SK-N-SH (cell line): ENCODE data around the gene CRISPLD2. TPM values are rescaled to one million over a fixed set of nuclear protein-coding genes. Genes with fewer than 3 reads are reported as not detected.

ENCODE experiments used
- CTCF ChIA-PET: fragments of 300-600, 350-600 bp; formaldehyde crosslinking; extraction: SDS; loops from one replicate; lab custom pipeline; 2021; lab: Yijun Ruan, JAX
- POLR2A ChIA-PET: fragments of 350-600 bp; sonication (Branson Sonifier 250); formaldehyde crosslinking; extraction: SDS; loops from one replicate; lab custom pipeline; 2020; ENCODE audit warnings: antibody characterized with exemption, inconsistent platforms; lab: Yijun Ruan, JAX
- DNase-seq: peaks from one replicate; pipeline ENCODE4 v3.0.0; 2012
- H2AFZ ChIP-seq: fragments of 200-600 bp; sonication (generic); 2 replicates; pipeline ENCODE4 v1.8.1; 2016; ENCODE audit warnings: antibody characterized with exemption, mild to moderate bottlenecking, low read depth
- H3F3A ChIP-seq: fragments of 200-600 bp; sonication (generic); replicated peaks from 2 replicates; pipeline ENCODE3; 2016; ENCODE audit warnings: antibody characterized with exemption, mild to moderate bottlenecking; ENCODE audit not compliant: insufficient read depth
- H3K27ac ChIP-seq, 2 experiments: fragments of 200-500 bp in 1 of 2; fragments of 200-600 bp in 1 of 2; sonication (Bioruptor generic) in 1 of 2; sonication (generic), shearing (Covaris generic) in 1 of 2; 2 replicates each; pipeline versions ENCODE4 v1.5.1 to v1.6.1; 2014 to 2016; ENCODE audit warnings: low read depth in 2 of 2, inconsistent platforms in 1 of 2, low read length in 1 of 2, mild to moderate bottlenecking in 1 of 2, mixed read lengths in 1 of 2
- H3K27me3 ChIP-seq: fragments of 200-600 bp; sonication (generic), shearing (Covaris generic); 2 replicates; pipeline ENCODE4 v1.6.1; 2016; ENCODE audit warnings: mixed run types; ENCODE audit not compliant: insufficient read depth
- H3K36me3 ChIP-seq, 2 experiments: fragments of 200-500 bp in 1 of 2; fragments of 200-600 bp in 1 of 2; sonication (Bioruptor generic) in 1 of 2; sonication (generic) in 1 of 2; replicated peaks in 1 of 2; 2 replicates each; pipeline versions ENCODE3 to v1.5.1; 2014 to 2016; ENCODE audit warnings: low read length in 1 of 2, mild to moderate bottlenecking in 1 of 2; ENCODE audit not compliant: insufficient read depth in 2 of 2, control insufficient read depth in 1 of 2
- H3K4me1 ChIP-seq, 2 experiments: fragments of 200-500 bp in 1 of 2; fragments of 200-600 bp in 1 of 2; sonication (Bioruptor generic) in 1 of 2; sonication (generic), shearing (Covaris generic) in 1 of 2; 2 replicates each; pipeline versions ENCODE4 v1.5.1 to v1.6.1; 2014 to 2016; ENCODE audit warnings: low read depth in 1 of 2, low read length in 1 of 2, mixed run types in 1 of 2; ENCODE audit not compliant: insufficient read depth in 2 of 2, control insufficient read depth in 1 of 2
- H3K4me2 ChIP-seq: fragments of 200-600 bp; sonication (generic), shearing (Covaris generic); 2 replicates; pipeline ENCODE4 v1.6.1; 2017; ENCODE audit warnings: mixed run types
- H3K4me3 ChIP-seq, 2 experiments: fragments of 200-500 bp in 1 of 2; fragments of 200-600 bp in 1 of 2; sonication (Bioruptor generic) in 1 of 2; sonication (generic), shearing (Covaris generic) in 1 of 2; 2 replicates each; pipeline versions ENCODE4 v1.5.1 to v1.8.1; 2014 to 2016; ENCODE audit warnings: low read depth in 2 of 2, inconsistent platforms in 1 of 2, low read length in 1 of 2, mild to moderate bottlenecking in 1 of 2, mixed read lengths in 1 of 2, moderate library complexity in 1 of 2
- H3K79me2 ChIP-seq: fragments of 200-600 bp; sonication (generic); 2 replicates; pipeline ENCODE4 v1.8.1; 2017; ENCODE audit warnings: mild to moderate bottlenecking; ENCODE audit not compliant: insufficient read depth
- H3K9ac ChIP-seq: fragments of 200-600 bp; sonication (generic); 2 replicates; pipeline ENCODE4 v1.6.1; 2017; ENCODE audit warnings: mixed run types
- H3K9me2 ChIP-seq: fragments of 200-600 bp; sonication (generic); 2 replicates; pipeline ENCODE4 v1.6.1; 2017; ENCODE audit warnings: mixed run types
- H3K9me3 ChIP-seq: fragments of 200-600 bp; sonication (generic); 2 replicates; pipeline ENCODE4 v1.6.1; 2017; ENCODE audit warnings: mixed run types, mild to moderate bottlenecking, moderate library complexity
- H4K20me1 ChIP-seq: fragments of 200-600 bp; sonication (generic); 2 replicates; pipeline ENCODE4 v1.6.1; 2017; ENCODE audit warnings: mild to moderate bottlenecking, mixed run types; ENCODE audit not compliant: insufficient read depth
- ELF1 ChIP-seq: IDR thresholded peaks from 2 replicates; pipeline ENCODE4 v1.4.0; 2012
- EZH2phosphoT487 ChIP-seq: fragments of 200-600 bp; sonication (generic); IDR thresholded peaks from 2 replicates; pipeline ENCODE4 v1.6.1; 2017; ENCODE audit warnings: low read depth, mixed run types, mild to moderate bottlenecking, antibody characterized with exemption, moderate library complexity, borderline replicate concordance
- GATA2 ChIP-seq: sonication (generic); formaldehyde crosslinking; IDR thresholded peaks from 2 replicates; pipeline ENCODE4 v1.5.0; 2020; ENCODE audit warnings: mild to moderate bottlenecking, missing genetic modification reagents
- JUND ChIP-seq: IDR thresholded peaks from 2 replicates; pipeline ENCODE4 v1.4.0; 2012
- MEF2A ChIP-seq: IDR thresholded peaks from 2 replicates; pipeline ENCODE4 v1.4.0; 2012; ENCODE audit warnings: low read depth, borderline replicate concordance
- RFX5 ChIP-seq: IDR thresholded peaks from 2 replicates; pipeline ENCODE4 v1.6.1; 2012; ENCODE audit warnings: mild to moderate bottlenecking, improper control_type of control experiment, low read length
- SIN3A ChIP-seq: IDR thresholded peaks from 2 replicates; pipeline ENCODE4 v1.6.1; 2012; ENCODE audit warnings: low read depth, mild to moderate bottlenecking, low read length, moderate library complexity, borderline replicate concordance
- TCF12 ChIP-seq: IDR thresholded peaks from 2 replicates; pipeline ENCODE4 v1.4.0; 2012
- WGBS: methylation state at CpG from one replicate; pipeline ENCODE4 v1.1.6; 2017; ENCODE audit warnings: low lambda C conversion rate; 5-methylcytosine and 5-hydroxymethylcytosine counted together
- polyA plus RNA-seq, 3 experiments: library from polyadenylated mRNA; depleted of rRNA; stranded (reverse); fragments of >200 nt; gene quantifications; 2 replicates each; pipeline ENCODE4 v1.2.3, GENCODE V29; 2012
- TF ChIP-seq, protein P1 (sequence below): fragments of 200-600 bp; sonication (generic); IDR thresholded peaks from 2 replicates; pipeline ENCODE4 v1.6.1; 2017; ENCODE audit warnings: antibody characterized with exemption, mild to moderate bottlenecking, moderate library complexity
- TF ChIP-seq, protein P2 (sequence below): fragments of 150-350 bp; IDR thresholded peaks from 2 replicates; pipeline ENCODE4 v1.6.1; 2016; ENCODE audit warnings: mild to moderate bottlenecking, low read depth, low read length
- TF ChIP-seq, protein P3 (sequence below): IDR thresholded peaks from 2 replicates; pipeline ENCODE4 v1.6.1; 2012; ENCODE audit warnings: mild to moderate bottlenecking, low read depth, low read length, moderate library complexity
- TF ChIP-seq, protein P4 (sequence below): IDR thresholded peaks from 2 replicates; pipeline ENCODE4; 2012

Gene CRISPLD2
- polyA plus RNA-seq, 1 of the 3 experiments (the other 2 are of a cell fraction): 6.3 TPM

DNA sequence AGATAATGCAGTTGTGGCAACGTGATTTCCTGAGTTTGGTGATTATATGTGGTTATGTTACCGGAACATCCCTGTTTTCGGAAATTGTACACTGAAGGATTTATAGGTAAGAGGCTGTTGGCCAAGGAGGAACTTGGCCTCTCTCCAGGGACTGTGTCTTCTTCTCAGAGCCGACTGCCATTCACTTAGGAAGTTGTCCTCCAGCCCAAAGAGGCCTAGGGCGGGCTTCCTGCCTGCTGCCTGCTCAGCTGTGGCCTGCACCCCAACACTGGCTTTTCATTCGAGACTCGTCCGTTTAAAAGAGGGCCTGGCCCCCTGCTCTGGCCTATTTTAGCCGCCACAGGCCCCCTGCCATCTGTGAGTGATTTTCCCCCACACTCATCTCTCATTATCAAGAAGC lies 127.2 kb downstream of the CRISPLD2 start:
- no peak overlapping the region for H3K4me2 ChIP-seq
- peaks cover 4% of the 10 kb centered on the region for H3F3A ChIP-seq
- H3K36me3 ChIP-seq: no peaks in the 10 kb centered on the region
- CTCF ChIA-PET: interaction anchor here (1.8 kb wide), 1 partner anchor 24 kb away, joined by 5 read pairs; no protein-coding TSS in a partner anchor
- H3K9me3 ChIP-seq: no peaks in the 10 kb centered on the region
- no peak overlapping the region for H3K27ac ChIP-seq
- H3K27me3 ChIP-seq: no peaks in the 10 kb centered on the region
- H3K9ac ChIP-seq: no peak overlapping the region
- TF ChIP-seq MEF2A: no peak
- TF ChIP-seq, all 33 proteins: peak for 0
- H3K4me3 ChIP-seq: no peak overlapping the region
- no peaks in the 10 kb centered on the region; a peak in 1 of 4 replicates for H3K4me1 ChIP-seq
- POLR2A ChIA-PET: no interaction called here
- H2AFZ ChIP-seq: no peak overlapping the region
- H3K9me2 ChIP-seq: no peaks in the 10 kb centered on the region
- DNase-seq: no peak
- H4K20me1 ChIP-seq: no peaks in the 10 kb centered on the region
- H3K79me2 ChIP-seq: no peaks in the 10 kb centered on the region
- 77% methylated on average over 7 of the region's 9 CpGs for WGBS

DNA sequence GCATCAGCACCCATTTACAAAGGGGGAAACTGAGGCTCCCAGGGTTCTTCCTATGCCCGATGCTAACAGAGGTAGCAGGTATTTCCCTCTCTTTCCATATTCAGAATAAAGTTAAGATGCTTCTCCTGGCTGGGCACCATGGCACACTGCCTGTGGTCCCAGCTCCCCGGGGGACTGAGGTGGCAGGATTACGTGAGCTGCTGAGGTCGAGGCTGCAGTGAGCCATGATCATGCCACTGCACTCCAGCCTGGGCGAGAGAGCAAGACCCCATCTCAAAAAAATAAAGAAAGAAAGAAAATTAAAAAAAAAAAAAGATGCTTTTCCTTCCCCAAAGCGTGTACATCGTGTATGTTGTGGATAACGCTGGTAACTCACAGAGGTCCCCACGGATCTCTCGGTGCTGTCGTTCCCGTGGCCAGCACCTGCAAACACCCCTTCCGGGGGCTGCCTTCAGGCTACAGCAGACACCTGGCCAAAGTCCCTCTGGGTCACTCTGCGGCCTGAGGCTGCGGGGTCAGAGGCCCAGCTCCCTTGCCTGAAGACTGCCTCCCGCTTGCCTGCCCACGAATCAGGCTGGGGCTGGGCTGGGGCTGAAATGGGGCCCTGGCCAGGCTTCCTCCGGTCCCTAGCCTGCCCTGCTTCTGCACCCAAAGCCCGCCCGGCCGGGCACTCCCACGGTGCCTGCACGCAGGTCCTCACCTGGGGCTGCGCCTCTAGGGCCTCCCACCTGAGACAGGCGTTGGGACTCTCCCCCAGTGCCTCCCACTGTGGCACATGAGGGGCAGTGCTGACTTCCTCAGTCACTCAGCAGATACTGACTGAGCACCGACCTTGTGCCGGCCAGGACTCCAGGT lies 128.4 kb downstream of the CRISPLD2 start:
- POLR2A ChIA-PET: no interaction called here
- H3K79me2 ChIP-seq: no peaks in the 10 kb centered on the region
- peaks cover 10% of the 10 kb centered on the region for H3F3A ChIP-seq
- CTCF ChIA-PET: interaction anchor here (1.0 to 1.8 kb wide), 2 partner anchors 23 to 194 kb away, joined by 5 read pairs; no protein-coding TSS in a partner anchor
- peaks cover 4 to 10% of the 10 kb centered on the region in 2 experiments; a peak in 2 of 4 replicates for H3K4me1 ChIP-seq
- TF ChIP-seq, protein P1, sequence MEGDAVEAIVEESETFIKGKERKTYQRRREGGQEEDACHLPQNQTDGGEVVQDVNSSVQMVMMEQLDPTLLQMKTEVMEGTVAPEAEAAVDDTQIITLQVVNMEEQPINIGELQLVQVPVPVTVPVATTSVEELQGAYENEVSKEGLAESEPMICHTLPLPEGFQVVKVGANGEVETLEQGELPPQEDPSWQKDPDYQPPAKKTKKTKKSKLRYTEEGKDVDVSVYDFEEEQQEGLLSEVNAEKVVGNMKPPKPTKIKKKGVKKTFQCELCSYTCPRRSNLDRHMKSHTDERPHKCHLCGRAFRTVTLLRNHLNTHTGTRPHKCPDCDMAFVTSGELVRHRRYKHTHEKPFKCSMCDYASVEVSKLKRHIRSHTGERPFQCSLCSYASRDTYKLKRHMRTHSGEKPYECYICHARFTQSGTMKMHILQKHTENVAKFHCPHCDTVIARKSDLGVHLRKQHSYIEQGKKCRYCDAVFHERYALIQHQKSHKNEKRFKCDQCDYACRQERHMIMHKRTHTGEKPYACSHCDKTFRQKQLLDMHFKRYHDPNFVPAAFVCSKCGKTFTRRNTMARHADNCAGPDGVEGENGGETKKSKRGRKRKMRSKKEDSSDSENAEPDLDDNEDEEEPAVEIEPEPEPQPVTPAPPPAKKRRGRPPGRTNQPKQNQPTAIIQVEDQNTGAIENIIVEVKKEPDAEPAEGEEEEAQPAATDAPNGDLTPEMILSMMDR: no peak
- TF ChIP-seq JUND (no peak), EZH2phosphoT487 (no peak), TCF12 (no peak), RFX5 (no peak), GATA2 (CRISPR knock-in tag) (no peak), SIN3A (no peak), ELF1 (no peak)
- TF ChIP-seq, protein P2, sequence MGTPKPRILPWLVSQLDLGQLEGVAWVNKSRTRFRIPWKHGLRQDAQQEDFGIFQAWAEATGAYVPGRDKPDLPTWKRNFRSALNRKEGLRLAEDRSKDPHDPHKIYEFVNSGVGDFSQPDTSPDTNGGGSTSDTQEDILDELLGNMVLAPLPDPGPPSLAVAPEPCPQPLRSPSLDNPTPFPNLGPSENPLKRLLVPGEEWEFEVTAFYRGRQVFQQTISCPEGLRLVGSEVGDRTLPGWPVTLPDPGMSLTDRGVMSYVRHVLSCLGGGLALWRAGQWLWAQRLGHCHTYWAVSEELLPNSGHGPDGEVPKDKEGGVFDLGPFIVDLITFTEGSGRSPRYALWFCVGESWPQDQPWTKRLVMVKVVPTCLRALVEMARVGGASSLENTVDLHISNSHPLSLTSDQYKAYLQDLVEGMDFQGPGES: no peak
- TF ChIP-seq, protein P3, sequence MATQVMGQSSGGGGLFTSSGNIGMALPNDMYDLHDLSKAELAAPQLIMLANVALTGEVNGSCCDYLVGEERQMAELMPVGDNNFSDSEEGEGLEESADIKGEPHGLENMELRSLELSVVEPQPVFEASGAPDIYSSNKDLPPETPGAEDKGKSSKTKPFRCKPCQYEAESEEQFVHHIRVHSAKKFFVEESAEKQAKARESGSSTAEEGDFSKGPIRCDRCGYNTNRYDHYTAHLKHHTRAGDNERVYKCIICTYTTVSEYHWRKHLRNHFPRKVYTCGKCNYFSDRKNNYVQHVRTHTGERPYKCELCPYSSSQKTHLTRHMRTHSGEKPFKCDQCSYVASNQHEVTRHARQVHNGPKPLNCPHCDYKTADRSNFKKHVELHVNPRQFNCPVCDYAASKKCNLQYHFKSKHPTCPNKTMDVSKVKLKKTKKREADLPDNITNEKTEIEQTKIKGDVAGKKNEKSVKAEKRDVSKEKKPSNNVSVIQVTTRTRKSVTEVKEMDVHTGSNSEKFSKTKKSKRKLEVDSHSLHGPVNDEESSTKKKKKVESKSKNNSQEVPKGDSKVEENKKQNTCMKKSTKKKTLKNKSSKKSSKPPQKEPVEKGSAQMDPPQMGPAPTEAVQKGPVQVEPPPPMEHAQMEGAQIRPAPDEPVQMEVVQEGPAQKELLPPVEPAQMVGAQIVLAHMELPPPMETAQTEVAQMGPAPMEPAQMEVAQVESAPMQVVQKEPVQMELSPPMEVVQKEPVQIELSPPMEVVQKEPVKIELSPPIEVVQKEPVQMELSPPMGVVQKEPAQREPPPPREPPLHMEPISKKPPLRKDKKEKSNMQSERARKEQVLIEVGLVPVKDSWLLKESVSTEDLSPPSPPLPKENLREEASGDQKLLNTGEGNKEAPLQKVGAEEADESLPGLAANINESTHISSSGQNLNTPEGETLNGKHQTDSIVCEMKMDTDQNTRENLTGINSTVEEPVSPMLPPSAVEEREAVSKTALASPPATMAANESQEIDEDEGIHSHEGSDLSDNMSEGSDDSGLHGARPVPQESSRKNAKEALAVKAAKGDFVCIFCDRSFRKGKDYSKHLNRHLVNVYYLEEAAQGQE: no peak
- TF ChIP-seq, protein P4, sequence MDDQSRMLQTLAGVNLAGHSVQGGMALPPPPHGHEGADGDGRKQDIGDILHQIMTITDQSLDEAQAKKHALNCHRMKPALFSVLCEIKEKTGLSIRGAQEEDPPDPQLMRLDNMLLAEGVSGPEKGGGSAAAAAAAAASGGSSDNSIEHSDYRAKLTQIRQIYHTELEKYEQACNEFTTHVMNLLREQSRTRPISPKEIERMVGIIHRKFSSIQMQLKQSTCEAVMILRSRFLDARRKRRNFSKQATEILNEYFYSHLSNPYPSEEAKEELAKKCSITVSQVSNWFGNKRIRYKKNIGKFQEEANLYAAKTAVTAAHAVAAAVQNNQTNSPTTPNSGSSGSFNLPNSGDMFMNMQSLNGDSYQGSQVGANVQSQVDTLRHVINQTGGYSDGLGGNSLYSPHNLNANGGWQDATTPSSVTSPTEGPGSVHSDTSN: no peak
- H3K27me3 ChIP-seq: no peaks in the 10 kb centered on the region
- H3K4me2 ChIP-seq: no peak overlapping the region
- no peaks in the 10 kb centered on the region for H3K9me2 ChIP-seq
- H2AFZ ChIP-seq: no peak overlapping the region
- no peaks in the 10 kb centered on the region for H3K9me3 ChIP-seq
- H3K36me3 ChIP-seq: no peaks in the 10 kb centered on the region
- H3K4me3 ChIP-seq: no peak overlapping the region
- H3K27ac ChIP-seq: no peak overlapping the region
- WGBS: 80% methylated on average over 17 of the region's 27 CpGs
- no peak for DNase-seq
- no peaks in the 10 kb centered on the region for H4K20me1 ChIP-seq
- H3K9ac ChIP-seq: no peak overlapping the region
